ENCODE measurements around the gene RAB7B.

The RAB7B gene

GRCh38 chr1:206047271-206047670 lies 44.1 kb upstream of the RAB7B start:
- no peak for TF ChIP-seq CTCF (IDR thresholded peaks at IDR 0.05; ENCODE audit: low read depth, low read length, missing control alignments)
- no peak overlapping the region for H3K4me3 ChIP-seq (ENCODE audit: low read depth, low read length)
- peak; percentile 77 for DNase-seq (ENCODE audit: low read depth)

GRCh38 chr1:206041640-206042039 lies 38.4 kb upstream of the RAB7B start:
- no peak for TF ChIP-seq CTCF (IDR thresholded peaks at IDR 0.05; ENCODE audit: low read depth, low read length, missing control alignments)
- no peak overlapping the region for H3K4me3 ChIP-seq (ENCODE audit: low read depth, low read length)
- DNase-seq (ENCODE audit: low read depth): no peak

GRCh38 chr1:206040328-206040727 lies 37.1 kb upstream of the RAB7B start:
- no peak overlapping the region for H3K4me3 ChIP-seq (ENCODE audit: low read depth, low read length)
- no peak for DNase-seq (ENCODE audit: low read depth)
- no peak for TF ChIP-seq CTCF (IDR thresholded peaks at IDR 0.05; ENCODE audit: low read depth, low read length, missing control alignments)

GRCh38 chr1:206039046-206039973 lies 36.1 kb upstream of the RAB7B start:
- no peak for TF ChIP-seq CTCF (IDR thresholded peaks at IDR 0.05; ENCODE audit: low read depth, low read length, missing control alignments)
- DNase-seq (ENCODE audit: low read depth): no peak
- H3K4me3 ChIP-seq (ENCODE audit: low read depth, low read length): no peak overlapping the region

- DNase-seq (ENCODE audit: low read depth): no peak
- H3K4me3 ChIP-seq (ENCODE audit: low read depth, low read length): no peak overlapping the region
These were observed 34.4 kb upstream of the RAB7B start for GRCh38 chr1:206037581-206037980.

GRCh38 chr1:206036663-206037455 lies 33.7 kb upstream of the RAB7B start:
- H3K4me3 ChIP-seq (ENCODE audit: low read depth, low read length): no peak overlapping the region; the same call in 1 of the 2 replicates
- DNase-seq (ENCODE audit: low read depth): no peak
- TF ChIP-seq CTCF (IDR thresholded peaks at IDR 0.05; ENCODE audit: low read depth, low read length, missing control alignments): no peak

More at GRCh38 chr1:206037581-206037980, 34.4 kb upstream of the RAB7B start:
- TF ChIP-seq CTCF (IDR thresholded peaks at IDR 0.05; ENCODE audit: low read depth, low read length, missing control alignments): no peak

Measured in GM12864 (cell line).